Measurements from ENCODE around the gene MAP3K5.

MAP3K5 gene

DNA sequence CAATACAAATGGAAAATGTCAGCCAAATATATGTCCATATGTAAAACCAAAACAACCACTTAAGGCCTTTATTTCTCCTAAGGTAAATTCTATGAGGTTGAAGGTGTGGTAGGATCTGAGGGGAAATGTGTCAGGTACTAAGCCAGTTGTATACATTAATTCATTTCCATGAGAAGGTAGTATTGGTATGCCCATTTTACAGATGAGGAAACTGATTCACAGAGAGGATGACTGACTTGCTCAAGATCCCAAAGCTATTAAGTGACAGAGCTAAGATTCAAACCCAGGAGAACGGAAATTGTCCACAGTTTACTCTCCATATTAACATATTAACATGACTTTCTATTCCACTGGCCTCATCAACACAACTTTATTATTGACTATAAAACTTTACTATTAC is 177.9 kb downstream of the MAP3K5 start:
- H3K9me3 ChIP-seq (ENCODE audit: low read length): no peaks in the 10 kb centered on the region
- H3K79me2 ChIP-seq (ENCODE audit: insufficient read depth, low read length): no peaks in the 10 kb centered on the region
- peaks cover 15% of the 10 kb centered on the region; the same call in 1 of the 2 replicates for H3K36me3 ChIP-seq (ENCODE audit: insufficient read depth, low read length)
- no peaks in the 10 kb centered on the region for H3F3A ChIP-seq (ENCODE audit: insufficient read depth, low read length)
- H4K20me1 ChIP-seq (ENCODE audit: insufficient read depth, low read length): no peaks in the 10 kb centered on the region
- H3K27ac ChIP-seq (ENCODE audit: low read depth, low read length, poor library complexity, severe bottlenecking): no peak overlapping the region
- TF ChIP-seq, protein P1, sequence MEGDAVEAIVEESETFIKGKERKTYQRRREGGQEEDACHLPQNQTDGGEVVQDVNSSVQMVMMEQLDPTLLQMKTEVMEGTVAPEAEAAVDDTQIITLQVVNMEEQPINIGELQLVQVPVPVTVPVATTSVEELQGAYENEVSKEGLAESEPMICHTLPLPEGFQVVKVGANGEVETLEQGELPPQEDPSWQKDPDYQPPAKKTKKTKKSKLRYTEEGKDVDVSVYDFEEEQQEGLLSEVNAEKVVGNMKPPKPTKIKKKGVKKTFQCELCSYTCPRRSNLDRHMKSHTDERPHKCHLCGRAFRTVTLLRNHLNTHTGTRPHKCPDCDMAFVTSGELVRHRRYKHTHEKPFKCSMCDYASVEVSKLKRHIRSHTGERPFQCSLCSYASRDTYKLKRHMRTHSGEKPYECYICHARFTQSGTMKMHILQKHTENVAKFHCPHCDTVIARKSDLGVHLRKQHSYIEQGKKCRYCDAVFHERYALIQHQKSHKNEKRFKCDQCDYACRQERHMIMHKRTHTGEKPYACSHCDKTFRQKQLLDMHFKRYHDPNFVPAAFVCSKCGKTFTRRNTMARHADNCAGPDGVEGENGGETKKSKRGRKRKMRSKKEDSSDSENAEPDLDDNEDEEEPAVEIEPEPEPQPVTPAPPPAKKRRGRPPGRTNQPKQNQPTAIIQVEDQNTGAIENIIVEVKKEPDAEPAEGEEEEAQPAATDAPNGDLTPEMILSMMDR (IDR thresholded peaks at IDR 0.05; ENCODE audit: low read length): no peak
- TF ChIP-seq EZH2 (IDR thresholded peaks at IDR 0.05; ENCODE audit: borderline replicate concordance, low read length): no peak
- no peak overlapping the region for H2AFZ ChIP-seq (ENCODE audit: low read length)
- no peaks in the 10 kb centered on the region for H3K4me1 ChIP-seq (ENCODE audit: insufficient read depth, low read length, severe bottlenecking)
- no peaks in the 10 kb centered on the region for H3K27me3 ChIP-seq (ENCODE audit: insufficient read depth, low read length)
- no peak overlapping the region for H3K4me3 ChIP-seq (ENCODE audit: low read depth, low read length, poor library complexity, severe bottlenecking)
- H3K4me2 ChIP-seq (ENCODE audit: low read length): no peak overlapping the region
- no peaks in the 10 kb centered on the region for H3K9me2 ChIP-seq (ENCODE audit: low read depth, low read length)
- H3K9ac ChIP-seq (ENCODE audit: low read length): no peak overlapping the region

- H3K27me3 ChIP-seq (ENCODE audit: insufficient read depth, low read length): no peaks in the 10 kb centered on the region
- H3K4me1 ChIP-seq (ENCODE audit: insufficient read depth, low read length, severe bottlenecking): no peaks in the 10 kb centered on the region
- H3K4me3 ChIP-seq (ENCODE audit: low read depth, low read length, poor library complexity, severe bottlenecking): no peak overlapping the region
- no peaks in the 10 kb centered on the region for H3F3A ChIP-seq (ENCODE audit: insufficient read depth, low read length)
- H3K4me2 ChIP-seq (ENCODE audit: low read length): no peak overlapping the region
- TF ChIP-seq, protein P1 (IDR thresholded peaks at IDR 0.05; ENCODE audit: low read length): no peak
- no peak for TF ChIP-seq EZH2 (IDR thresholded peaks at IDR 0.05; ENCODE audit: borderline replicate concordance, low read length)
- no peak overlapping the region for H2AFZ ChIP-seq (ENCODE audit: low read length)
- peaks cover 15% of the 10 kb centered on the region; the same call in 1 of the 2 replicates for H3K36me3 ChIP-seq (ENCODE audit: insufficient read depth, low read length)
- no peak overlapping the region for H3K27ac ChIP-seq (ENCODE audit: low read depth, low read length, poor library complexity, severe bottlenecking)
- no peak overlapping the region for H3K9ac ChIP-seq (ENCODE audit: low read length)
- no peaks in the 10 kb centered on the region for H4K20me1 ChIP-seq (ENCODE audit: insufficient read depth, low read length)
- H3K79me2 ChIP-seq (ENCODE audit: insufficient read depth, low read length): no peaks in the 10 kb centered on the region
- no peaks in the 10 kb centered on the region for H3K9me3 ChIP-seq (ENCODE audit: low read length)
- H3K9me2 ChIP-seq (ENCODE audit: low read depth, low read length): no peaks in the 10 kb centered on the region
These were observed 178.8 kb downstream of the MAP3K5 start for GRCh38 chr6:136613477-136613876.

DNA sequence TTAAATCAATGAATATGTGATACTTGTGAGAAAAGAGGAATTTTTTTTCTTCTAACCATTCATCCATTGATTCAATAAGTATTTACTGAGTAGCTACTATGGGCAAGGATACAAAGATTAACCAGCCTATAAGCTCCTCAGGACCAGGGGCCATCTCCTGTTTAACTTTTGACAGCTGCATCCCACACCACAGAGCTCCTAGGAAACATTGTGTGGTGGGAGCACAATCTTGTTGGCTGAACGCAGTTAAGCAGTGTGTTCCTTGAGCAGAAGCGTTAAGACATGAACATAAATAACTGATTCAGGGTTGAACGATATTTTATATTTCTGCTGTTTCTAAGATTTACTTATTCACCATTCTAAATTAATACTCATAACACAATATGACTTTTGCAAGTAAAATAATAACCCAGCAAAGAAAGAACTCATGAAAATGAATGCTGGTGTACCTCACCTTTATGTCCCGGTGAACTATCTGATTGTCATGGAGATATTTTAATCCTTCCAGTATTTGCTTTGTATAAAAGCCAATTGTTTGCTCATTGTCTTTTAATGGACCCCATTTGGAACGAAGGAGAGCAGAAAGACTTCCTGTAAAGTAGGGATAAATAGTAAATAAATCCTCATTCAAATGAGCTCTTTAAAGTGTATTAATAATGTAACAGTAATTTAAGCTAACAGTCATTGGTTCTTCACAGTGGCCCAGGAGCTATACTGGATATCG is 179.4 kb downstream of the MAP3K5 start:
- H3K27ac ChIP-seq (ENCODE audit: low read depth, low read length, poor library complexity, severe bottlenecking): no peak overlapping the region
- TF ChIP-seq, protein P1 (IDR thresholded peaks at IDR 0.05; ENCODE audit: low read length): no peak
- TF ChIP-seq EZH2 (IDR thresholded peaks at IDR 0.05; ENCODE audit: borderline replicate concordance, low read length): no peak

More for the DNA sequence above, 179.4 kb downstream of the MAP3K5 start:
- Histone ChIP-seq H3K9ac (ENCODE audit: low read length) (no peak overlapping the region), H4K20me1 (ENCODE audit: insufficient read depth, low read length) (no peaks in the 10 kb centered on the region), H3K4me1 (ENCODE audit: insufficient read depth, low read length, severe bottlenecking) (no peaks in the 10 kb centered on the region), H3K36me3 (ENCODE audit: insufficient read depth, low read length) (peaks cover 15% of the 10 kb centered on the region; the same call in 1 of the 2 replicates), H2AFZ (ENCODE audit: low read length) (no peak overlapping the region), H3K27me3 (ENCODE audit: insufficient read depth, low read length) (no peaks in the 10 kb centered on the region), H3K9me3 (ENCODE audit: low read length) (no peaks in the 10 kb centered on the region), H3F3A (ENCODE audit: insufficient read depth, low read length) (no peaks in the 10 kb centered on the region), H3K4me2 (ENCODE audit: low read length) (no peak overlapping the region), H3K9me2 (ENCODE audit: low read depth, low read length) (no peaks in the 10 kb centered on the region), H3K4me3 (ENCODE audit: low read depth, low read length, poor library complexity, severe bottlenecking) (no peak overlapping the region), H3K79me2 (ENCODE audit: insufficient read depth, low read length) (no peaks in the 10 kb centered on the region)

Data from OCI-LY1 (cell line).